Dedifferentiated amniotic fluid mesenchymal stem cell (primary cell): ENCODE results near the gene NR2F6.
A peak's percentile ranks its signal among the peaks of the same experiment; 100 is the strongest.

Experiments
- DNase-seq: peaks from one replicate; pipeline ENCODE4 v3.0.0-alpha.2; 2016; ENCODE audit errors: extremely low spot score

NR2F6 gene

DNA sequence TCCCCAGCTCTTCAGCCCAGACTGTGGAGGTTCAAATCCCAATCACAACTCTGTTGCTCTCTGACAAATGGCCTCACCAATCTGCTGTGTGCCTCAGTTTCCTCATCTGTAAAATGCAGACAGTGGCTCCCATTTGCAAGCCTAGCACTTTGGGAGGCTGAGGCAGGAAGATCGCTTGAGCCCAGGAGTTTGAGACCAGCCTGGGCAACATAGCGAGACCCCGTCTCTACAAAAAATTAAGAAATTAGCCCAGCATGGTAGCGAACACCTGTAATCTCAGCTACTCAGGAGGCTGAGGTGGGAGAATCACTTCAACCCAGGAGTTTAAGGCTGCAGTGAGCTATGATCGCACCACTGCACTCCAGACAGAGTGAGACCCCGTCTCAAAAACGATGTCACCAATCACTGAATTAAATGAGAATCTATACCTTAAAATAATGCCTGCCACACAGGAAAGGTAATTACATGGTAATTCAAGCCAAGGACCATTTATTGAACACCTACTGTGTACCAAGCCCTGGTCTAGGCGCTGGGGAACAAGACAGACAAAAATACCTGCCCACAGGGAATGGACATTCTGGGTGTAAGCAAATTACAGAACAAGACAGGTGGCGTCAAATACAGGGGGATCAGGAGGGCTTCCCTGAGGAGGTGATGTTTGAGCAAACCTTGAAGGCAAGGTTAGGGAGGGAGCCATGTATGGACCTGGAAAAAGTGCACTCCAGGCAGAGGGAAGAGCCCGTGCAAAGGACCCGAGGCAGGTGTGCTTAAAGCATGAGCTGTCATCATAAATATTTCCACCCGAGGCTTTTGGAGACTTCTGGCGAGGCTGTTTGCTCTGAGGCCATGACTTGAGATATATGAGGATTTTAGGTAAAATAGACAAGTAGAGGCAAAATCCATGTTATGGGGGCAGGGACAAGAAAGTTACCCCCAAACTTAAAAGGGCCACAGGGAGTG is 7.7 kb downstream of the NR2F6 start:
- DNase-seq: no peak

- DNase-seq: no peak
Measured at GRCh38 chr19:17236811-17237543, 8.7 kb downstream of the NR2F6 start.

DNA sequence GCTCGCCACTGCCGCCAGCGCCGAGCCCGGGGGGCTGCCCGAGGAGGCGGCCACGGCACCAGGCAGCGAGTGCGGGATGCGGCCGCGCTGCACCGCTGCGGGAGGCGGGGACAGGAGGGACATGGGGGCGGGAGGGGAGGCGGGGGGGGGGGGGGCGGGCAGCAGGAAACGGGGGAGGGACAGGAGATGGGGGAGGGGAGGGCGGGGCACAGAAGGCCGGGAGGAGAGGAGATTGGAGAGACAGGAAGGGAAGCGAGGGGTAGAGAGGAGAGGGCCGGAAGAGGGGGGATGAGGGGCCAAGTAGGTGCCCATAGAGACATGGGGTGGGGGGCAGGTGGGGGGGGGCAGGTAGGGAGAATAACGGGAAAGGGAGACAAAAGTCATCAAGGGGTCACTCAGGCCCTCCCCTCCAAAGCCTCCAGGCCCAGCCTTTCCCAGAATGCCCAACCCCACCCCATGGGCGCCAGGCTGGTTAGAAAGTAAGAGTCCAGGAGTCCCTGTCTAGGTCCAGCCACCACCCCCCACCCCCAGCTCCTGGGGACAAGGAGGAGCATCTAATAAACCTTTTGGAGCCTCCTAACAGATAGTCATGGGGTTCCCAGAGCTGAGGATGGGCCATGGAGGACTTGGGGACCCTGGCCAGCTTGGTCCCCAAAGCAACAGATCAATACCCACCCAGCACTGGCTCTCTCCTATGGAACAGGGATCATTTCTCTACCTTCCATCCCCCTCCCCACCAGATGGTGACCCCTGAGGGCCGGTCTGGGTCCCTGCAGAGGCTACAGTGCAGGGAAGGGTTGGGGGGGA is 9.5 kb downstream of the NR2F6 start:
- no peak for DNase-seq

GRCh38 chr19:17235300-17235970 is 10.3 kb downstream of the NR2F6 start:
- DNase-seq: peak; percentile 20

GRCh38 chr19:17234911-17235299 is 10.8 kb downstream of the NR2F6 start:
- DNase-seq: no peak

DNA sequence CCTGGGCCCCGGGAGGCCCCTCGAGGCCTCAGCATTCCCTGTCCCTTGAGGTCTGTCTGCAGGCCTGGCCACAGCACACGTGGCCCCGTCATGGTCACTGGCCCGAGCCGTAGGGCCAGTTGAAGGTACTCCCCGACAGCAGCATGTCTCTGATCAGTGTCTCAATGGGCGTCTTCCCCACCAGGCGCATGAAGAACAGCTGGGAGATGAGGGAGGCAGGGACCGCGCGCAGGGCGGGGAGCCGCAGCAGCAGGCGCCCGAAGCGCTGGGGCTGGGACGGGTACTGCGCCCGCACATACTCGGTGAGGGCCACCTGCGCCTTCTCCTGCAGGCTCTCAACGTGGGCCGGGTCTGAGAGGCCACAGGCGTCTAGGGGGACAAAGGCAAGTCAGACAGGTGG is 13.5 kb downstream of the NR2F6 start:
- no peak for DNase-seq

DNA sequence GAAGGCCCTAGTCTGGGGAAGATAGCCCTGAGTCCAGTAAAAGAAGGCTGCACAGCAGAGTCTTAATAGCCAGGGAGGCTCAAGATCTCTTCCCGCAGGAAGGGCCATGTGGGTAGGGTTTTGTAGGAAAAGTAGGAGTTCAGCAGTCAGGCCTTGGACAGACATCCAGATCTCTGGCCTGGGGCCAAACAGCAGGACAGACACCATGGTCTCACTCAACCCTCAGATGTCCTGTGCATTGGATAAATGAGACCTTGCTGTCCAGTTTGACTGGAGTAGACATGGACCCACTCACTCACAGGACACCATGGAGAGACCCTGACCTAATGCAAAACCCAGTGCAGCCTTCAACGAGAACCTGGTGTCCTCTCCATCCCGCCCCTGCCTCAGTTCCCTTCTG is 15.8 kb downstream of the NR2F6 start:
- no peak for DNase-seq

GRCh38 chr19:17227798-17228367 is 17.8 kb downstream of the NR2F6 start:
- DNase-seq: no peak

DNA sequence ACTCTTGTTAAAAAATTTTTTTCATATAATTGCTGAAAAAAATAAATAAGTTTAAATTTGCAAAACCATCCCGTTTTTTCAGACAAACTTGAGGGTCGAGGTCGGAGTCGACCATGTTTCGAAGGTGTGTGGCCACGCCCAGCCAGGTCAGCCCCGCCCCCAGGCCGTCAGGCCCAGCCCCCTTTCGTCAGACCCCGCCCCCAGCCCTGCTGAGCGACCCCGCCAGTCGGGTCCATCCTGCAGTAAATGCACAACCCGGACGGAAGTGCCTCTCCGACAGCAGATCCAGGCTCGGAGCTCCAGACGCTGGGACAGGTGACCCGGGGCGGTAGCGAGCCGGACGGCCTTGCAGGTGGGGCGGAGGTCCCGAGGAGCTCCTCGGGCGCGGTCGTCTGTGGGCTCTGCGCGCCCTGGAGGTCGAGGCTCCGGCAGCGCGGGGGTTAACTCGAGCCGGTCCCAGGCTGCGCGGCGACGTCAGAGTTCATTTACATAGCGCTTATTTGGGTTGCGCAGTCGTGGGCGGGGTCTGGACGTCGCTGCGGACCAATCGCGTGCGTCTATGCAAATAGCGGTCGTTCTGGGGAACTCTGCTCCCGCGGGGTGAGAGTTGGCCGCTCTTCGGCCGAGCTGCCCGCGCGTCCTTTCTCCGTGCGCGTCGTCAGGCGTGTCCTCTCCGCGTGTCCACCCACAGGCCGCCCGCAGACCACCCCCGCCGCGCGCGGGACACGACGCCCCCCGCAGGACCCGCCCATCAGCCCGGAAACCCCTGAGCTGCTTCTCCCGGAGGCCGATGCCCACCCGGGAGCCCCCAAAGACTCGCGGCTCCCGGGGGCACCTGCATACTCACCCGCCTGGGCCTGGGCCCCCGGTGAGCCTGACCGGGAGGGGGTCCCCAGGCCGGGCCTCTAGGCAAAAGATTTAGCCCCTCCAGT is 19.5 kb downstream of the NR2F6 start, which contains the start of gene OCEL1:
Gene OCEL1 (plus strand): TSS at position 225 of the 932 bp plus-strand sequence. CDS start 22 bp downstream, at position 247.
- peak; percentile 97 for DNase-seq

DNA sequence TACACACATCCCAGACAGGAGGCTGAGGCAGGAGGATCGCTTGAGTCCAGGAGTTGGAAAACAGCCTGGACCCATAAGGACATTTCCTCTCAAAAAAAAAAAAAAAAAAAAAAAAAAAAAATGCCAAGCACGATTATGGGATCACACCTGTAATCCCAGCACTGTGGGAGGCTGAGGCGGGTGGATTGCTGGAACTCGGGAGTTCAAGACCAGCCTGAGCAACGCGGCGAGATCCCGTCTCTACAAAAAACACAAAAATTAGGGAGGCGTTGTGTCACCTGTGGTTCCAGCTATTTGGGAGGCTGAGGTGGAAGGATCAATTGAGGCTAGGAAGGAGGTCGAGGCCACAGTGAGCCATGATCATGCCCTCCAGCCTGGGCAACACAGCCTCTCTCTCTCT is 20.7 kb downstream of the NR2F6 start:
- no peak for DNase-seq

DNA sequence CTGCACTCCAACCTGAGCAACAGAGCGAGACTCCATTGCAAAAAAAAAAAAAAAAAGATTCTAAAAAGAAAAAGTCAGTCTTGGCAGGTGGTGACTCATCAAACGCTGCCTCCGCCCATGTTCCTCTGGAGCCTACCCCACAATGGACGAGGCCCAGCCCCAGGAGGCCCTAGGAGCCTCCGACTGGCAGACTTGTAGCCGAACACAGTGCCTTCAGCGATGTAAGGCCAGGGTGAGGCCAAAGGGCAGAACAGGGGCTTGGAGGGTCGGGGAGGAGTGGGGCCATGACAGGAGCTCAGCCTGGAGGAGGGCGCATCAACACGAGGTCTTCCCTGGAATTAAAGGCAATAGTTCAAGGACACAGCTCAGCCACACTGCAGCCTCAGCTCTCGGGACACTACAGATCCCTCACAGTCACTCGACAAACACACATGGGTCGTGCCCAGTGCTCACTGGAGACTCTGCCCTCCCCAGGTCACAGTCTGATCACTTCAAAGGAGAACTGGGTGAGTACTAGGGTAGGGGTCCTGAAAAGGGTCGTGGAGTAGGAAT is 25.4 kb downstream of the NR2F6 start:
- peak; percentile 36 for DNase-seq

- no peak for DNase-seq
Measured at GRCh38 chr19:17219286-17219685, 26.4 kb downstream of the NR2F6 start.

- no peak for DNase-seq
Measured at GRCh38 chr19:17216058-17216670, 29.6 kb downstream of the NR2F6 start.

GRCh38 chr19:17215127-17215971 is 30.4 kb downstream of the NR2F6 start, which contains the start of gene USE1:
USE1 (plus strand) TSS chr19:17215357; CDS start chr19:17215406, 49 bp downstream.
- DNase-seq: peak; percentile 86

GRCh38 chr19:17214508-17215126 is 31.1 kb downstream of the NR2F6 start:
- DNase-seq: no peak

DNA sequence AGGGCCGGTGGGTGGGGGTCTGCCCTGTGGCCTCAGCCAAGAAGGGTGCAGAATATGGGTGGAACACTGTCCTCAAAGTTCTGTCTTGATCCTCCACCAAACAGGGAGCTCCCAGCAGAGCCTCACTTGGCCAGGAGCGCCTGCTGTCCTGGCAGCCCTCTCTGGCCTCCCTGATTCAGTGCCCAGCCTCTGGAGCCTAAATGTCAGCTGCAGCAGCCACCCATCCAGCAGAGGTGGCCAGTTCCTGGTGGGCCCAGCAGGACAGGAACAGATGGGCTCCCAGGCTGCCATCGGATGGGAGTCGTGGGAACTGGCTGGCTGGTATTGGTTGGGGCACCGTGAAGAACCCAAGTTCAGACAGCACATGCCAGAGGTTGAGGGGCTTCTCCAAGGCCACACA is 32.4 kb downstream of the NR2F6 start:
- DNase-seq: no peak
